ENCODE measurements around the gene BANF1.

BANF1 gene, protein sequence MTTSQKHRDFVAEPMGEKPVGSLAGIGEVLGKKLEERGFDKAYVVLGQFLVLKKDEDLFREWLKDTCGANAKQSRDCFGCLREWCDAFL

DNA sequence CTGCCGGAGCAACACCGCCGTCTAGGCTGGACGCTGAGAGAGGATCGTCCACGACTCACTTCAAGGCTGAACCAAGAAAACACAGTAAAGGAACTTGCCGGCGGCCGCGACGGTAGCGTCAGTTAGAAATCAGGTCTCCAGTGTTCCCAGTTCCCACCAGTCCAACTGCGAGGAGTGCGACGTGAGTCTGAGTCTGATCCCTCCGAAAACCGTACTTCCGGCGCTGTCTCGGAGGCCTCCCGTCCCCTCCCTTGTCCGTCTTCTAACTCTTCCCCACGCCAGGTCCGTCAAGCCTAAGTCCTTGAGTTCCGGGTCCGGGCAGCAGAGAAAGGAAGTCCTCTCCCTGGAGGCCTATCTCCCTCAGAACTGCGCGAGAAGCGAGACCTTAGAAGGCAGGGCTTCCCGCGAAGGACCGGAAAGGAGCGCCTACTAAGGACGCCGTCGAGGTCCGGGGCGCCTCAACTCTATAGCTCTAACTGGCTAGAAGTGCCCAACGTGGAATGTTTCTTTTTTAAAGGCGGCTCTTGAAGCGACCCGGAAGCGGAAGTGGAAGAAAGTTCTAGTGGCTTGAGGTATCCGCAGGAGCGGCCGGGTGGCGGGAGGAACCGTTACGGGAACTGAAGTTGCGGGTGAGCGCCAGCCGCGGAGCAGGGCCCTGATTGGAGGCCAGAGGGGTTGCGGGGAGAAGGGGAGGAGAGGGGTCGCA is at the start of gene BANF1, which contains the start of gene EIF1AD:
TSS of gene BANF1 (plus strand) at position 562 of the 706 bp plus-strand sequence. CDS start 748 bp downstream, outside the sequence.
TSS of gene EIF1AD (minus strand) at position 216 of the 706 bp plus-strand sequence. CDS start 1,768 bp downstream, outside the sequence.
- peak; percentile 98 for DNase-seq (ENCODE audit: low spot score)

DNA sequence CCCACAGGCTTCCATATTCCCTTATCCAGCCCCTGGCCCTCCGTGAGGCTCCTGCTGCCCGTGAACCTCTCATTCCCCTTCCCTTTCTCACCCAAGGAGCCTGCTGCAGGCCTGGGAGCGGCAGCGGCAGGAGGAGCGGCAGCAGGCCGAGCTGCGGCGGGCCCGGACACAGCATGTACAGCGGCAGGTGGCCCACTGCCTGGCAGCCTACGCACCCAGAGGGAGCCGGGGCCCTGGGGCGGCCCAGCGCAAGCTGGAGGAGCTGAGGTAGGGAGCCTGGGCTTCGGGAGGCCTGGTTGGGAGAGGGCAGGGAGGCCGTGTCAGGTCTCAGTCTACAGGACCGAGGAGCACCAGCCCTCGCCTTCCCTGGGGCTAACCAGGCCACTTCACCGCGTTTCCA is 48.8 kb upstream of the BANF1 start:
- DNase-seq (ENCODE audit: low spot score) = no peak

DNA sequence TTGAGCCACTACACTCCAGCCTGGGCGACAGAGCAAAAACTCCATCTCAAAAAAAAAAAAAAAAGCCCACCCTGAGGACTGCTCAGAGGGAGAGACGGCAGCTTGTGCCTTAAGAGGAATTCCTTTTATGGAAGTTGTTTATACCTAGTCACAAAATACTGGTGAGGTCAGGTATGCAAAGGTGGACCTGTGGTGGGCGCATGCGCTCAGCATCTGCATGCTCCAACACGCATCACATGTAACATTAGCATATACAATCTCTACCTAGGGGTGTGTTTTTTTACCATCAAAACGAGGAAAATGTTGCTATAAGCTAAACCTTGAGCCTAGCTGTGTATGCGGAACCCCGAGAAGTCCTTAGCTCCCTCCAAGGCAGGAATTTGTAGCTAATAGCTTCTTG is 47.5 kb upstream of the BANF1 start:
- no peak for DNase-seq (ENCODE audit: low spot score)

DNA sequence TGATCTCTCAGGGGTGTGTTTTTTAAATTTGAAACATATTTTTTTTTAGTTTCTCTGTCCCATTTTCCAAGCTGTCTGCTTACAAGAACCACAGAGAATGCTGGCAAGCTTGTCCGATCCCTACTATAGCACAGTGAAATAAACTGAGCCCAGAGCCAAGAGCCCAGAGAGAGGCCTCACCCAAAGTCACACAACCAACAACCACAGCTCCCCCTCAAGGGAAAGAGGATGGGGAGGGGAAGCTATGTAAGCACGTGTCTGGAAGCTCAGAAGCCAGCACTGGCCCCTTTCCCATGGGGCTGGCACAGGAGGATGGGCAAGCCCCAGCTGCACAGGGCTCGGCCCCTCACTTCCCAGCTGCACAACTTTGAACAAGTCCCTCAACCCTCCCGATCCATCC is 44.0 kb upstream of the BANF1 start:
- no peak for DNase-seq (ENCODE audit: low spot score)

DNA sequence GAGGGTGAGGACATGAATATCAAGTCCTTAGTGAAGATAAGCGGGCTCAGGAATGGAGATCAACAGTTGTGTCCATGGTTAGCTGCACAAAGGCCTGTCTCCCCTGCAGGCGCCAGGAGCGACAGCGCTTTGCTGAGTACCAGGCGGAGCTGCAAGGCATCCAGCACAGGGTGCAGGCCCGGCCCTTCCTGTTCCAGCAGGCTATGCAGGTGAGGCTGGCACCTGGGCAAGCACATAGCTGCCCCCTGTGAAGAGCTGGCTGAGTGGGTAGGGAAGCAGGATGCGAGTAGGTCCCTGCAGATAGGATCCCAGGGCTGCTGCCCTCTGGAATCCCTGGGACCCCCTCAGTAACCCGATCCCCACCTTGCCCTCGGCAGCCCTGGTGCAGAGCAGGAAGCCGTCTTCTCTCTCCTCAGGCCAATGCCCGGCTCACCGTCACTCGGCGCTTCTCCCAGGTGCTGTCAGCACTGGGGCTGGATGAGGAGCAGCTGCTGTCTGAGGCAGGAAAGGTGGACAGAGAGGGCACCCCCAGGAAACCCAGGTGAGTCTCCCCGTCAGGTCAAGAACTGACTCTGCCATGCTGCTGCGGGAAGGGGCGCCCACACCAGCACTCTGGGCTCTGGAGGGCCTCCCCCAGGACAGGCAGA is 43.4 kb upstream of the BANF1 start:
- DNase-seq (ENCODE audit: low spot score) = no peak

DNA sequence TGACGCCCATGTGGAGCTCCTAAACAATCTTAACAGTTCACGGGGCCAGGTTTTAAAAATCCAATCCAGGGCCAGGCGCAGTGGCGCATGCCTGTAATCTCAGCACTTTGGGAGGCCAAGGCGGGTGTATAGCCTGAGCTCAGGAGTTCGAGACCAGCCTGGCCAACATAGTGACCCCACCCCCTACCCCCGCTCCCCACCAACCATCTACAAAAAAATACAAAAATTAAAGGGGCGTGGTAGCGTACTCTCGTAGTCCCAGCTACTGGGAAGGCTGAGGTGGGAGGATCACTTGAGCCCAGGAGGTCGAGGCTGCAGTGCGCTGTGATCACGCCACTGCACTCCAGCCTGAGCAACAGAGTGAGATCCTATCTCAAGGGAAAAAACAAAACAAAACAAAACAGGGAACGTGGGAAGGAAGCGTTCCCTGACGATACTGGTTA is 41.5 kb upstream of the BANF1 start:
- DNase-seq (ENCODE audit: low spot score) = no peak

DNA sequence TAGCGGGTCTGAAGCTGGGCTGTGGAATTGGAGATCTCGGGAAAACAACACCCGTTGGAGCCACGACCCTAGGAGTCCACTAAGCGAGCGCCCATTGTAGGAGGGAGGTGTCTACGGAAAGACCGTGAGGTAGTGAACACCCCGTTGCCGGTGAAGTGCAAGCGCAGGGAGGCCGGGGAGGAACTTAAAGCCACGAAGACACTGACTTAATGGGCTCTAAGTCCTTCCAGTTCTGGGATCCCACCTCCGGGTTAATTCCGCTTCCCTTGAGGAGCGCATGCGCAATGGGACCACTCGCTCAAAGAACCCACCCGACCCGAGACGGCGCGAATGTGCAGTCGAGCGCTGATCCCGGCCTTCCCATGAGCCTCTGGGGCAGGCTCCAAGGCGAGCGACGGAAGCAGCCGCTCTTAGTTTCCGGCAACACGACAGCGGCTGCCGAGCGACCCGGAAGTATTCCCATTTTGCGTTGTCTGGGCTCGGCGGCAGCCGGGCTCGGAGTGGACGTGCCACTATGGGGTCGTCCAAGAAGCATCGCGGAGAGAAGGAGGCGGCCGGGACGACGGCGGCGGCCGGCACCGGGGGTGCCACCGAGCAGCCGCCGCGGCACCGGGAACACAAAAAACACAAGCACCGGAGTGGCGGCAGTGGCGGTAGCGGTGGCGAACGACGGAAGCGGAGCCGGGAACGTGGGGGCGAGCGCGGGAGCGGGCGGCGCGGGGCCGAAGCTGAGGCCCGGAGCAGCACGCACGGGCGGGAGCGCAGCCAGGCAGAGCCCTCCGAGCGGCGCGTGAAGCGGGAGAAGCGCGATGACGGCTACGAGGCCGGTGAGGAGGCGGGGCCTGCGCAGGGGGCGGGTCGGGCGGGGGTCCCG is 40.8 kb upstream of the BANF1 start, which contains the start of gene SART1:
TSS of gene SART1 (plus strand) at position 468 of the 874 bp plus-strand sequence. CDS start at position 515, 47 bp downstream.
- DNase-seq (ENCODE audit: low spot score) = peak; percentile 99

DNA sequence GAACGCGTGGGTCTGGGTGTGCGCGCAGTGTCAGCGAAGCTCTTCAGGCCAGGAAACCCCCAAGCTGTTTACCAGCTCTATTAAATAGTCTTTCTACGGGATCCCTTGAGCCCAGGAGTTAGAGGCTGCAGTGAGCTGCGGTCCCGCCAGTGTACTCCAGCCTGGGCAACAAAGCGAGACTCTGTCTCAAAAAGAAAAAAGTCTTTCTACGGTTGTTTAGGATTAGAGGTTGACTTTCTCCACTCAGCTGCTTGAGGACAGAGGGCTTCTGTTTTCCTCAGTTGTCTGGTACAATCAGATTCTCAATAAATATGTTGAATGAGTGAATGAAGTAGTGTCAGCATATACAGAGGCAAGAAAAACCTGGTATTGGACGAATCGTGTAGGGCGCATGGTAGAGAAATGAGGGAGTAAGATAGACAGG is 40.1 kb upstream of the BANF1 start:
- no peak for DNase-seq (ENCODE audit: low spot score)

DNA sequence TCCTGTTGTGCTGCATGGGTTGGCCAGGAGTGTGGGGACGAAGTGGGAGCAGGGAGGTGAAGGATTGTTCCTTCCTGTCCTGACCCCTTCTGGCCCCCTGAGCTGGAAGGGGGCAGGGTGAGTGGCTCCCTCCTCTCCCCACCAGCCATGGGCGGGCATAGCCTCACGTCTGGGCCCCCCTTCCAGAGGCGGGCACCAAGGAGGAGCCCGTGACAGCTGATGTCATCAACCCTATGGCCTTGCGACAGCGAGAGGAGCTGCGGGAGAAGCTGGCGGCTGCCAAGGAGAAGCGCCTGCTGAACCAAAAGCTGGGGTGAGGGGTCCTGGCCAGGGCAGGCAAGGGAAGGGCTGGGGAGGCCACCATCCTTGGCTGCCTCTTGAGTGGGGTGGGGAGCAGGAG is 37.4 kb upstream of the BANF1 start:
- DNase-seq (ENCODE audit: low spot score) = no peak

DNA sequence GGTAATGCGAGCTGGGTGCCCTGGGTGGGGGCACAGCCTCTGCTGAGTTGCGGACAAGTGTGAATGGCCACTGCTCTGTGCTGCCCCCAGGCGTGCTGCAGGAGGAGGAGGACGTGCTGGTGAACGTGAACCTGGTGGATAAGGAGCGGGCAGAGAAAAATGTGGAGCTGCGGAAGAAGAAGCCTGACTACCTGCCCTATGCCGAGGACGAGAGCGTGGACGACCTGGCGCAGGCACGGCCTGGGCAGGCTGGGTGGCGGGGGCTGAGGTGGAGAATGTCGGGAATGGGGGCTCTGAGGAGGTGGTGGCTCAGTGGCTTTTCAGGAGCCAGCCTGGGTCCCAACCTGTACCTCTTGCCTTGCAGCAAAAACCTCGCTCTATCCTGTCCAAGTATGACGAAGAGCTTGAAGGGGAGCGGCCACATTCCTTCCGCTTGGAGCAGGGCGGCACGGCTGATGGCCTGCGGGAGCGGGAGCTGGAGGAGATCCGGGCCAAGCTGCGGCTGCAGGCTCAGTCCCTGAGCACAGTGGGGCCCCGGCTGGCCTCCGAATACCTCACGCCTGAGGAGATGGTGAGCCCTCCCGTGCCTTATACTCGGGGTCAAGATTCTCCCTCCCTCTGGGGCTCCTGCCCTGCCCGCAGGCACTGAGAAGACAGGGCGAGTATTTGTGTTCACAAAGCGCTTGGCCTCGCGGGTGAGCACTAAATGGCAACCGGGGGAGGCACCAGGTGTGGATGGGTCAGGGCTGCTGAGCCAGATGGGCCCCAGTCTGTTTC is 36.1 kb upstream of the BANF1 start:
- no peak for DNase-seq (ENCODE audit: low spot score)

DNA sequence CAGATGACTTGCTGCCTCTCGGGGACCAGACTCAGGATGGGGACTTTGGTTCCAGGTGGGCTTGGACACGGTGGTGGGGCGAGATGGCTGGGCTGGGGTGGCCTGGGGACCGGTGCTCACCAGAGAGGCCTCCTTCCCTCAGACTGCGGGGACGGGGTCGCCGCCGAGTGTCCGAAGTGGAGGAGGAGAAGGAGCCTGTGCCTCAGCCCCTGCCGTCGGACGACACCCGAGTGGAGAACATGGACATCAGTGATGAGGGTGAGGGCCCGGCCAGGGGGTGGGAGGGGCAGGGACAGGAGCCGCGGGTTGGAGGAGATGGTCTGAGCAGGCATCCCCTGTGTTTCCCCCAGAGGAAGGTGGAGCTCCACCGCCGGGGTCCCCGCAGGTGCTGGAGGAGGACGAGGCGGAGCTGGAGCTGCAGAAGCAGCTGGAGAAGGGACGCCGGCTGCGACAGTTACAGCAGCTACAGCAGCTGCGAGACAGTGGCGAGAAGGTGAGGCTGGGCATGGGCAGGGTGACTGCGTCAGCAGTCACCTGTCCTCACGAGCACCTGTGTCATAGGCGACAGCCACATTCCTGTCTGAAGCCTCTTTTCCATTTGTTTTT is 34.9 kb upstream of the BANF1 start:
- DNase-seq (ENCODE audit: low spot score) = no peak

DNA sequence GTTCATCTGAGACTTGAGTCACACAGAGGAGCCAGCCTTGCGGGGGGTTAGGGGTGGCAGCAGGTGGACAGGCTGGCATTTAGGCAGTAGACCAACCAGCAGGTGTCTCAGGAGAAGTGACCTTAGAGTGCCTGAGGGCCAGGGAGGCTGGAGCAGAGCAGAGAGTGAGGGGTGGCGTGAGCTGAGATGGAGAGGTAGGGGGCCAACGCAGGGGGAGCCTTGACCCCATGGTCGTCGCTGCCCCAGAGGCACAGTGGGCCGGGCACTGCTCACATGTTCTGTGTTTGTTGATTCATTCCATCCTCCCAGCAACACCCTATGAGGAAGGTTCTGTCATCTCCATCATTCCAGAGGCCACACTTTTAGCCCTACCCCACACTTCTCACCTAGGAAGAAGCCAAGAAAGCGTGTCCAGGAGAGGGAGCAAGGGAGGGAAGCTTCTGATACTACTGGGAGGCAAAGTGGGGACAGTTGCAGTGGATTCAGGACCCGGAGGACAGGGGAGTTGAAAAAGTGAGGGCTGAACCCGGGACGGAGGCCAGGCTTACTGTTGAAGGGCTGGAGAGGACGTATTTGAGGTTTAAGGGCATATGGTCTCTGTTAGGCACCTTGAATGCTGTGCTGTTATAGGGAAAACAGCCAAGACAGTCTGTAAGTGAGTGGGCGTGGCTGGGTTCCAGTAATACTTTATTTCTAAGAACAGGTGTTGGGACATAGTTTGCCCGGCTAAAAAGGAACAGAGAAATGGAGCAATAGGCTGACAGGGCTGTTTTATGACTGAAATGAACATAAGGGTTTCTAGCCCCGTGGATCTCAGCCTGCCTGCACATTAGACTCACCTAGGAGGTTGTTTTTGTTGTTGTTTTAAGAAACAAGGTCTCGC is 33.5 kb upstream of the BANF1 start:
- DNase-seq (ENCODE audit: low spot score) = no peak

DNA sequence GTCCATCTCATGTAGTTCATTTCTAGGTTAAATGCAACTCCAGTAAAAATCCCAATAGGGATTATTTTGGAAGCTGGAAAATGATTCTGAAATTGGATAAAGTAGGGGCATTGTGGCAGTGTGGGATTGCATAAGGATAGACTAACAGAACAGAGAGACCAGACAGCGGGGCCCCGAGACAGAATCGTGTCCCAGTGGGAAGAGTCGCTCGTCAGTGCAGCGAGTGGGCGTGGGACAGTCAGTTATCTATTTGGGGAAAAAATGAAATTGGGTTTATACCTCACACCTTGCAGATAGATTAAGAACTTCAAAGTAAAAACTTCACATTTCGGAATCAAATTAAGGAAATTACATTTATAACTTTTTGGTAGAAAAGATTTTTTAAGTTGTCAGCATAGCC is 30.2 kb upstream of the BANF1 start:
- DNase-seq (ENCODE audit: low spot score) = no peak

DNA sequence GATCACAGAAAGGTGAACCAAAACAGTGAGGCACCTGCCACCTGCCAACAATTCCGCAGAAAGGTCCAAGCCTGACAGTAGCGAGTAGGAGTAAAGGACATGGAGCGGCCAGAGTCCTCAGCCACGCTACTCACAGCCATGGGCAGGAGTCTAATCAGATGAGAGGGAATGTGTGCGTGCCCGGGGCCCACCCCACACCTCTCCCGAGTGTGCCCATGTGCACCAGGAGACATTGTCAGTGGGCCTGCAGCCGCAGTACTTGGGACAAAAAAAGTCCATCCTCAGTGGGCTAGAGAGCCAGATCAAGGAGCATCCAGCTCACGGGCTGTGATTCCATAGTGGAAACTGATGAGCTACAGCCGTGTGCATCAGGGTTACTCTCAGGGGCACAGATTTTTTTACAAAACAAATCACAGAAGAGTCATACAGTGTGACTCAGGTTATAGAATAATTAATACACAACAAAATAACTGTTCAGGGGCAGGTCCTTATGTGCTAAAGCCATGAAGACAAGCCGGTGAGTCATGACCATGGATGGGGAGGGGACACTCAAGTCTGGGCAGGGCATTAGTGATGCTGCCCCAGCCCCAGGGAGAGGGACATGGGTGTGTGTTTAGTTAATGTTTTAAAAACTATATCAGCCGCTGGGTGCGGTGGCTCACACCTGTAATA is 28.7 kb upstream of the BANF1 start:
- no peak for DNase-seq (ENCODE audit: low spot score)

DNA sequence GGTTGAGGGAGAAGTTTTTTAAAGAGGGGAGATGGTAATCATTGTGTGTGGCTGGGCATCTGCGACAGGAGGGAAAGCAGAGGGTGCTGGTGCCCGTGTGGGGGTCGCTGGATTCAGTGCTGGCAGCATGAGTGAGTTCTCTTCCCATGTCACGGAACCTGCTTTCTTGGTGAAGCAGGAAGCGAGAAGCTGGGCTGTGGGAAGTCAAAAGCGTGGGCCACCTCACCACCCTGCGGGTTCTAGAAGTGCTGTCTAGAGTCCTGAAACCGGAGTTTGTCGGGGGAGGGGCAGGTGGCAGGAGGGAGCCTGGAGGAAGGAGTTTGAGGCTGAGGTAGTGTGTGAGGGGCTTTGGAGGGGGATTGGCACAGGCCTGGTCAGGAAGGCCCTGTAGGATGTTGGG is 26.5 kb upstream of the BANF1 start:
- DNase-seq (ENCODE audit: low spot score) = no peak

DNA sequence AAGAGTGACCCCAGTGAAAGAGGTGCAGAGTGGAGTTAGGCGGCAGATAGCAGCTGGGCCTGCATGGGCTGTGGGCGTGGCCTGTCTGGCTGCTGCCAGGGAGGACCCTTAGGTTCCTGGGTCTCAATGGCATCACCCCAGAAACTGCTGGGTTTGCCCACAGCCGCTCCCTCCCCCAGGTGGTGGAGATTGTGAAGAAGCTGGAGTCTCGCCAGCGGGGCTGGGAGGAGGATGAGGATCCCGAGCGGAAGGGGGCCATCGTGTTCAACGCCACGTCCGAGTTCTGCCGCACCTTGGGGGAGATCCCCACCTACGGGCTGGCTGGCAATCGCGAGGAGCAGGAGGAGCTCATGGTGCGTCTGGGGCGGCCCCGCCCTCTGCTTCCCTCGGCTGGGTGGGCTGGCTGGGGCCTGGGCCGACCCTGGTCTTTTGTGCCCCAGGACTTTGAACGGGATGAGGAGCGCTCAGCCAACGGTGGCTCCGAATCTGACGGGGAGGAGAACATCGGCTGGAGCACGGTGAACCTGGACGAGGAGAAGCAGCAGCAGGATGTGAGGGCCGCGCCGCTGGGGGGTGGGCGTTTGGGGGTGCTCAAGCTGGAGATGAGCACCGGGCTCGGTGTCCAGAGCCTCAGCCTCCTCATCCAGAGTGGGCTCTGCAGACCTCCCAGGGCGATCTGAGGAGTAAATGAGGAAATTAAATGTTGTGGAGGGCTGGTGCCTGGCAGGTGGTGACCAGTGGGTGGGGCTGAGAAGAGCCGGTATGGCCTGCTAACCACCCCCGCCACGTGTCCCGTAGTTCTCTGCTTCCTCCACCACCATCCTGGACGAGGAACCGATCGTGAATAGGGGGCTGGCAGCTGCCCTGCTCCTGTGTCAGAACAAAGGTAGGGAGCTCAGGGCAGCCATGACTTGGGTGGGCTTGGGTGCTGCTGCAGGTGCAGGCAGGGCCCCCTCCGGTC is 25.8 kb upstream of the BANF1 start:
- DNase-seq (ENCODE audit: low spot score) = no peak

DNA sequence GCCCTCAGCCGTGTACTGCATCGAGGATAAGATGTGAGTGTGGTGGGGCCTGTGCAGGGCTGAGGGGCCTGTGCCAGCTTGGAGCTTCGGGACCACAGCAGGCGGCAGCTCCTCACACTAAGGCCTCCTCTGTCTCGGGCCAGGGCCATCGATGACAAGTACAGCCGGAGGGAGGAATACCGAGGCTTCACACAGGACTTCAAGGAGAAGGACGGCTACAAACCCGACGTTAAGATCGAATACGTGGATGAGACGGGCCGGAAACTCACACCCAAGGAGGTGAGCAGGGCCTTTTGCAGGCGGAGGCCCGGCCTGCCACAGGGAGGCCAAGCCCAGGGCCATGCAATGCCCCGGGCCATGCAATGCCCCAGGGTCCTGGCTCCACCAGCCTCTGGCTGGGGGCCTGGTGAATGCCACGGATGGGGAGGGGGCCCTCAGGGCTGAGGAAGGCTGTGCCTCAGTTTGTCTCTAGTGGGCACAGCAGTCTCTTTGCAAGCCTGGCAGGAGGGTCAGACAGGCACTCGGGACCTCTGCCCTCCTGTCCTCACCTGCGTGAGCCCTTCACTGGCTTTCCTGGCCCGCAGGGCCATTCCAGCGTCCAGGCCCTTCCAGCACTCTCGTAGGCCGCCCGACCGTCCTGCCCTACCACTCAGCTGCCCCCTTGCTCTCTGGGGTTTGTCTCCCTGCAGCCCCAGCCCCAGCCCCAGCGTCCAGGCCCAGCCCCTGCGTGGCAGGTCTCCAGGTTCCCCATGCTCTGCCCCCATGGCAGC is 24.5 kb upstream of the BANF1 start:
- no peak for DNase-seq (ENCODE audit: low spot score)
